Keratinocyte (primary cell): ENCODE measurements around the gene SNAI3. TPM values are rescaled to one million over a fixed set of nuclear protein-coding genes. Genes with fewer than 3 reads are reported as not detected.

Experiments used
- DNase-seq: peaks from one replicate; pipeline ENCODE4 v3.0.0-alpha.2; 2011; ENCODE audit warnings: low read depth, missing footprints, low spot score
- FAIRE-seq: peaks from 2 replicates; lab custom pipeline; 2011; peaks lifted over from hg19 to GRCh38; lab: Jason Lieb, UNC
- H2AFZ ChIP-seq: 2 replicates; pipeline ENCODE4 v1.6.0; 2012; ENCODE audit warnings: low read length, control low read depth, inconsistent platforms; ENCODE audit not compliant: control insufficient read depth
- H3K27ac ChIP-seq: 2 replicates; pipeline ENCODE4 v1.5.1; 2011; ENCODE audit warnings: low read length; ENCODE audit not compliant: control insufficient read depth, insufficient read depth
- H3K27me3 ChIP-seq: 3 replicates; pipeline ENCODE4 v1.6.0; 2011; ENCODE audit warnings: low read length; ENCODE audit not compliant: control insufficient read depth, insufficient read depth; ENCODE audit errors: extremely low read depth
- H3K36me3 ChIP-seq, 2 experiments: 2 replicates in 1 of 2; 3 replicates in 1 of 2; pipeline ENCODE4 v1.5.1; 2011; ENCODE audit warnings: low read length in 2 of 2, mild to moderate bottlenecking in 1 of 2; ENCODE audit not compliant: control insufficient read depth in 2 of 2, insufficient read depth in 2 of 2; ENCODE audit errors: extremely low read depth in 1 of 2
- H3K4me1 ChIP-seq: 3 replicates; pipeline ENCODE4 v1.5.1; 2011; ENCODE audit warnings: low read length; ENCODE audit not compliant: control insufficient read depth, insufficient read depth; ENCODE audit errors: extremely low read depth
- H3K4me2 ChIP-seq: 3 replicates; pipeline ENCODE4 v1.6.0; 2011; ENCODE audit warnings: low read depth, low read length; ENCODE audit not compliant: control insufficient read depth, insufficient read depth; ENCODE audit errors: extremely low read depth
- H3K4me3 ChIP-seq, 3 experiments: fragments of 200-600 bp in 1 of 3; sonication (generic) in 1 of 3; 2 replicates in 2 of 3; 3 replicates in 1 of 3; pipeline ENCODE4 v1.5.1; 2011 to 2016; ENCODE audit warnings: low read length in 3 of 3, mild to moderate bottlenecking in 3 of 3, control low read depth in 2 of 3, inconsistent platforms in 1 of 3, low read depth in 1 of 3, mixed read lengths in 1 of 3, mixed run types in 1 of 3, moderate library complexity in 1 of 3; ENCODE audit not compliant: control insufficient read depth in 2 of 3, insufficient read depth in 2 of 3; ENCODE audit errors: extremely low read depth in 1 of 3
- H3K79me2 ChIP-seq: 2 replicates; pipeline ENCODE4 v1.6.0; 2012; ENCODE audit warnings: low read length; ENCODE audit not compliant: control insufficient read depth, insufficient read depth
- H3K9ac ChIP-seq: 3 replicates; pipeline ENCODE4 v1.6.0; 2011; ENCODE audit warnings: low read length; ENCODE audit not compliant: control insufficient read depth, insufficient read depth; ENCODE audit errors: extremely low read depth
- H3K9me1 ChIP-seq: 3 replicates; pipeline ENCODE4 v1.6.0; 2011; ENCODE audit warnings: low read length; ENCODE audit not compliant: control insufficient read depth, insufficient read depth; ENCODE audit errors: extremely low read depth
- H3K9me3 ChIP-seq: 2 replicates; pipeline ENCODE4 v1.5.1; 2012; ENCODE audit warnings: low read depth, low read length; ENCODE audit not compliant: control insufficient read depth
- H4K20me1 ChIP-seq: 3 replicates; pipeline ENCODE4 v1.6.0; 2011; ENCODE audit warnings: low read length; ENCODE audit not compliant: control insufficient read depth, insufficient read depth; ENCODE audit errors: extremely low read depth
- EZH2 ChIP-seq: IDR thresholded peaks from one replicate; pipeline ENCODE4 v1.6.1; 2012; ENCODE audit warnings: inconsistent platforms, mild to moderate bottlenecking, low read length, moderate library complexity
- dilution Hi-C: fragments of 300-500 bp; cut with MboI; formaldehyde crosslinking; loops from one replicate; pipeline ENCODE4 v1.7.0; 2020; ENCODE audit warnings: low sequenced_read_pairs; ENCODE audit not compliant: extremely low pct_ligation_motif_present
- polyA plus RNA-seq, 5 experiments: library from polyadenylated mRNA; depleted of rRNA in 3 of 5; stranded (reverse) in 3 of 5; stranded (forward) in 1 of 5; unstranded in 1 of 5; fragments of >200 nt; gene quantifications; 1 replicate in 1 of 5; 2 replicates in 3 of 5; 3 replicates in 1 of 5; pipeline versions ENCODE4 v1.2.1 to v1.2.3, GENCODE V29; 2011 to 2012; ENCODE audit warnings: missing spikeins in 2 of 5, low read depth in 1 of 5, low replicate concordance in 1 of 5
- TF ChIP-seq, protein P1 (sequence below), 3 experiments: IDR thresholded peaks in 1 of 3; conservative IDR thresholded peaks in 1 of 3; optimal IDR thresholded peaks in 1 of 3; 2 replicates in 2 of 3; 3 replicates in 1 of 3; pipeline versions ENCODE3 to v1.5.1; 2011; ENCODE audit warnings: low read length in 3 of 3, mild to moderate bottlenecking in 3 of 3, moderate library complexity in 2 of 3, control low read depth in 1 of 3, inconsistent platforms in 1 of 3; ENCODE audit not compliant: insufficient read depth in 2 of 3; ENCODE audit errors: extremely low read depth in 1 of 3

The SNAI3 gene
- polyA plus RNA-seq, 1 donor (not counting 4 experiments of a cell fraction or from before 2014, with no cell fraction given): not detected

DNA sequence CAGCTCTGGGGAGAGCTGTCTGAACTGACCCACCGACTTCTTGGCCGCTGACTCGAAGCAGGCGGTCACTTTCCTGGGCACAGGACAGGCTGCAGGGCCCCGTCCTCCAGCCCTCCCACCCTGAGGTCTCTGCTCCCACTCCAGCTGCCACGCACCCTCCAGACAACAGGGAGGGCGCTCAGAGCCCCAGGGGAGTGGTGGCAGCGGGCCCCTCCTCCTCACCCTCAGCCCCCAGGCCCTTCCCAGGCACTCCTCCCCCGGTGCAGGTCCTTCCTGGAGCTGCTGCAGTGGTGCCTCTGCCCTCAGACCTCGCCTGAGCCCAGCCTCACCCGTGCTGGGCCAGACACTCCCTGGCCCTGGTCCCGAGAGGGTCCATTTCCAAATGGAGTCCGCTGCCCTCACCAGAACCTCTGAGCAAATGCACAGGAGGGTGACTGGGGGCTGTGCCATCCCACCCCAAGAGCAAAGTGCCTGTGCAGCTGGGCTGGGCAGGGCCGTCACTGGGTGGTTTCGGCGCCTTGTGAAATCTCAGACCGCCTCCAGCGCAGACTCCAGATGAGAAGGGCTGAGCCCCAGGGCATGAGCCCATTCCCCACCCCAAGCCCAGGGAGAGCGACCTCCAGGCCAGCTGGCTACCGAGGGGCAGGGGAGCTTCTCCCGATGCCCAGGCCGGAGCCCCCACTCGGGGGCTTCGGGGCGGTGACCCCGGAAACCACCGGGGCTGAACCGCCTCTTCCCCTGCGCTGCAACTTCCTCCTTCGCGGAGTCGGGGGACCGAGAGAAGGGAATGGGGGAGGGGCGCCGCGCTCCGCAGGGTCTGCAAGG, 36.2 kb downstream of the SNAI3 start:
- FAIRE-seq (no peak), DNase-seq (no peak)

GRCh38 chr16:88649195-88649923, 36.9 kb downstream of the SNAI3 start:
- Histone ChIP-seq H3K4me1 (no peaks in the 10 kb centered on the region), H3K27ac (no peak overlapping the region), H3K9ac (no peak overlapping the region), H3K36me3 (peaks cover 13 to 18% of the 10 kb centered on the region in 2 experiments), H4K20me1 (peaks cover 6% of the 10 kb centered on the region), H3K4me3 (no peak overlapping the region), H3K9me1 (no peaks in the 10 kb centered on the region), H3K9me3 (no peaks in the 10 kb centered on the region), H3K79me2 (no peaks in the 10 kb centered on the region), H3K4me2 (no peak overlapping the region), H3K27me3 (no peaks in the 10 kb centered on the region), H2AFZ (no peak overlapping the region)
- no peak for TF ChIP-seq EZH2
- TF ChIP-seq, protein P1, sequence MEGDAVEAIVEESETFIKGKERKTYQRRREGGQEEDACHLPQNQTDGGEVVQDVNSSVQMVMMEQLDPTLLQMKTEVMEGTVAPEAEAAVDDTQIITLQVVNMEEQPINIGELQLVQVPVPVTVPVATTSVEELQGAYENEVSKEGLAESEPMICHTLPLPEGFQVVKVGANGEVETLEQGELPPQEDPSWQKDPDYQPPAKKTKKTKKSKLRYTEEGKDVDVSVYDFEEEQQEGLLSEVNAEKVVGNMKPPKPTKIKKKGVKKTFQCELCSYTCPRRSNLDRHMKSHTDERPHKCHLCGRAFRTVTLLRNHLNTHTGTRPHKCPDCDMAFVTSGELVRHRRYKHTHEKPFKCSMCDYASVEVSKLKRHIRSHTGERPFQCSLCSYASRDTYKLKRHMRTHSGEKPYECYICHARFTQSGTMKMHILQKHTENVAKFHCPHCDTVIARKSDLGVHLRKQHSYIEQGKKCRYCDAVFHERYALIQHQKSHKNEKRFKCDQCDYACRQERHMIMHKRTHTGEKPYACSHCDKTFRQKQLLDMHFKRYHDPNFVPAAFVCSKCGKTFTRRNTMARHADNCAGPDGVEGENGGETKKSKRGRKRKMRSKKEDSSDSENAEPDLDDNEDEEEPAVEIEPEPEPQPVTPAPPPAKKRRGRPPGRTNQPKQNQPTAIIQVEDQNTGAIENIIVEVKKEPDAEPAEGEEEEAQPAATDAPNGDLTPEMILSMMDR (optimal IDR thresholded peaks at IDR 0.05 in 1 of 3, IDR thresholded peaks at IDR 0.05 in 1 of 3, conservative IDR thresholded peaks at IDR 0.05 in 1 of 3; ENCODE audit: extremely low read depth in 1 of 3, insufficient read depth in 2 of 3, low read length in 3 of 3): no peak
- dilution Hi-C loops: no loop called here
- no peak for FAIRE-seq
- DNase-seq: no peak

More for the DNA sequence above, 36.2 kb downstream of the SNAI3 start:
- no peak for TF ChIP-seq EZH2
- TF ChIP-seq, protein P1 (optimal IDR thresholded peaks at IDR 0.05 in 1 of 3, IDR thresholded peaks at IDR 0.05 in 1 of 3, conservative IDR thresholded peaks at IDR 0.05 in 1 of 3; ENCODE audit: extremely low read depth in 1 of 3, insufficient read depth in 2 of 3, low read length in 3 of 3): no peak
- Histone ChIP-seq H3K9me1 (no peaks in the 10 kb centered on the region), H3K4me3 (peak overlapping the region in 1 of 3 experiments; percentile 22), H4K20me1 (peaks cover 6% of the 10 kb centered on the region), H3K36me3 (peaks cover 21 to 24% of the 10 kb centered on the region in 2 experiments), H3K4me2 (no peak overlapping the region), H3K9me3 (no peaks in the 10 kb centered on the region), H3K79me2 (no peaks in the 10 kb centered on the region), H3K4me1 (no peaks in the 10 kb centered on the region), H3K27ac (no peak overlapping the region), H3K9ac (no peak overlapping the region), H3K27me3 (no peaks in the 10 kb centered on the region), H2AFZ (no peak overlapping the region)
- dilution Hi-C loops: loop anchor here (25.0 kb wide), 1 partner anchor 112 kb away; no protein-coding TSS in a partner anchor
